ENCODE data around the gene RABGGTA.

Gene RABGGTA

GRCh38 chr14:24266344-24267244 is 4.8 kb downstream of the RABGGTA start:
- no peak for DNase-seq
- intact Hi-C loops (cut with DNase I) = no loop called here

GRCh38 chr14:24264298-24264697 is 7.1 kb downstream of the RABGGTA start:
- intact Hi-C loops (cut with DNase I) = no loop called here
- no peak for DNase-seq

DNA sequence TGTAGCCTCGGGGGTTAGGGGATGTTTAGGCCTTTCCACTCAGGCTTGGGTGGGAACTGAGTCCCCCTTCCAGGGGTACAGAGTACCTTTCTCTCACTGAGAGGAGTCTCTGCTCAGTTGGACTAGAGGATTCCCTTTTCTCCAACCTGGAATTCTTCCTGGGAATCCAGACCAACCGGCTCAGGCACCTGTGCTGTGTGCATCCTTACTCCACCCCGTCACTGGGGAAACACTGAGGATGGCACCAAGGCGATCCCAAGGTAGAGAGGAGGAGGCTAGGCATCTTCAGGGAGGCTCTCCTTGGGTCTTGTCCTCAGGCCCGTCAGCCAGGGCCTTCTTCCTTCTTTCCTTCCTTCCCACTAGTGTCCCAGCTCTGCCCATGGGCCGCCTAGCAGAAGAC is 7.5 kb downstream of the RABGGTA start:
- no peak for DNase-seq
- intact Hi-C loops (cut with DNase I) = no loop called here

GRCh38 chr14:24262821-24263733 is 8.3 kb downstream of the RABGGTA start, which contains the start of gene TGM1:
TGM1 (minus strand) TSS chr14:24263177; CDS start chr14:24262352, 825 bp downstream.
- intact Hi-C loops (cut with DNase I) = no loop called here
- DNase-seq = no peak

DNA sequence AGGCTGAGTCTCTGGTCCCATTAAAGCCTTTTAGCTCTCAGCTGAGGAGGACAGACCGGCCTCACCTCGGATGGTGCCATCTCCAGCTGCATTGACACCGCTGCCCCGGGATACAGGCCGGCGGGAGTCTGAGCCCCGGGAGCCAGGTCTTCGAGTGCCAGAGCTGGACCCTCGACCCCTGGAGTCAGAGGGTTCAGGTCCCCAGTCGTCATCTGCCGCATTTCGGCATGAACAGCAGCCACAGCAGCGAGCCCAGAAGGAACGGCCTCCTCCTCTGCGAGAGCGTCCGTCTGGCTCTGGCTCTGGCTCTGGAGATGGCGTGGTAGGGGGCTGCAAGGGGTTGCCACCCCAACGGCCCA is 9.4 kb downstream of the RABGGTA start:
- intact Hi-C loops (cut with DNase I) = no loop called here
- DNase-seq = no peak

GRCh38 chr14:24261256-24261968 is 10.0 kb downstream of the RABGGTA start:
- DNase-seq = no peak
- intact Hi-C loops (cut with DNase I) = no loop called here

GRCh38 chr14:24260780-24261157 is 10.6 kb downstream of the RABGGTA start:
- no peak for DNase-seq
- intact Hi-C loops (cut with DNase I) = no loop called here

DNA sequence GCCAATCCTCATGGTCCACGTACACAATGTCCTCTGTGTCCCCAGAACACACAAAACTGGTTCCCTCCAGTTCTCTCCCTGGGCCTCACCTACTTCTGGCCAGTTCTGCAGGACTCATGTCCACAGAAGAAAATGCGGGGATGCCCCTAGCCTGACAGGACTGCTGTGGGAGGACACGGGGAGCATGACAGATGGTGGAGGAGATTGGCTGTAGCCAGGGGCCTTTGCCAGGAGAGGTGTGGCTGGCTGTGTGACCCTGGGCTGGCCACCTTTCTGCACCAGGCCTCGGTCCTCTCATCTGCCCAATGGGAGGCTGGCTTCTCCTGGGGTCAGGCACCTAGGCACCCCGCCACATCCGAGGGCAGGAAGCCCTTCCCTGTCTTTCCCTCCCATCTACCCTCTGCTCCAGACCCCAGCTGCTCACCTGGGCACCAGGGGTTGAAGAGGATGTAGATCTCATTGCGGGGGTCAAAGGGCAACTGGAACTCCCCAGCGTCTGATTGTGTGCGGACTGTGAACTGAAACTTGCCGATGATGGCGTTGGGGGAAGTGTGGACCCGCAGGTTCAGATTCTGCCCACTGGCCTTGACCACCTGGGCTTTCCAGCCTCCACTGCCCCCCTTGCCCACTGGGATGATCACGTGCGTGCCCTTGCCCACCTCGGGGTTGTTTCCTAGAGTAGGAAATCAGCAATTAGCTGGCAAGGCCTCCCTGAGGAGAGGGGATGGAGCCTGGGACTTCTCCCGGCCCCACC is 11.2 kb downstream of the RABGGTA start:
- DNase-seq = no peak
- intact Hi-C loops (cut with DNase I) = no loop called here

GRCh38 chr14:24259282-24260025 is 11.9 kb downstream of the RABGGTA start:
- DNase-seq = no peak
- intact Hi-C loops (cut with DNase I) = no loop called here

- DNase-seq = no peak
- intact Hi-C loops (cut with DNase I) = no loop called here
Observed at GRCh38 chr14:24258548-24259265, 12.7 kb downstream of the RABGGTA start.

DNA sequence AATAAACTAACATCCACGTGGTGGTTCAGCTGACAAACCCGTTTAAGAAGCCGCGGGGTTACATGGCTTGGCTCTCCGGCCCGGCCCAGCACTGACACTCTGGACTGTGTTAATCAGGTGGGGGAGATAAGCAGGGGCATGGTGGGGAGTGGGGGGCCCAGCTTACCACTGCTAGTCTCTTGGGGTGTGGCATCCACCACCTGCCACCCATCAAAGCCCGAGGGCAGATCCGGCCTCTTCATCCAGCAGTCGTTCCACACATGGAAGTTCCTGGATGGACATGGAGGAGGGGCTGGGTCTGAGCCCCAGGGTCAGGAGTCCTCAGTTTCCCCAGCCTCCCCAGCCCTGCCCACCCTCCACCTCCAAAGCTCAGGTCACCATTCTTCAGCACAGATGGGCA is 13.3 kb downstream of the RABGGTA start:
- intact Hi-C loops (cut with DNase I) = no loop called here
- no peak for DNase-seq

DNA sequence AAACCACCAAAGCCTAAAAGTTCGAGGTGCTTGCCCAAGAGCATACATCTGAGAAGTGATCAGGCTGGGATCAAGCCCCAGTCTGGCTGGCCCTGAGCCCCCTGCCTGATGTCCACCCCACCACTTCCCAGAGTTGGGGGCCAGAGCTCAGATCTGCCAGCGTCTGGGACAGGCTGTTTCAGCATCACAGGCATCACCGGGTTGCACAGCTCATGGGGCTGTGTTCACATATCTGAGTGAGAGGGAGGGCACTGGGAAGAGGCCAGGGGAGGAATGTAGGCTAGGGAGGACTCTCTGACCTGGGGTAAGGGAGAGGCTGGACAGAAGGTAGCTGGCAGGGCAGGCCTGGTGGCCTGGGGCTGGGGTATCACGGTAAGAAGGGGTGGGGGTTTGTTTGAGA is 14.4 kb downstream of the RABGGTA start:
- DNase-seq = no peak
- intact Hi-C loops (cut with DNase I) = no loop called here

- intact Hi-C loops (cut with DNase I) = no loop called here
- no peak for DNase-seq
Observed at GRCh38 chr14:24255931-24256711, 15.3 kb downstream of the RABGGTA start.

DNA sequence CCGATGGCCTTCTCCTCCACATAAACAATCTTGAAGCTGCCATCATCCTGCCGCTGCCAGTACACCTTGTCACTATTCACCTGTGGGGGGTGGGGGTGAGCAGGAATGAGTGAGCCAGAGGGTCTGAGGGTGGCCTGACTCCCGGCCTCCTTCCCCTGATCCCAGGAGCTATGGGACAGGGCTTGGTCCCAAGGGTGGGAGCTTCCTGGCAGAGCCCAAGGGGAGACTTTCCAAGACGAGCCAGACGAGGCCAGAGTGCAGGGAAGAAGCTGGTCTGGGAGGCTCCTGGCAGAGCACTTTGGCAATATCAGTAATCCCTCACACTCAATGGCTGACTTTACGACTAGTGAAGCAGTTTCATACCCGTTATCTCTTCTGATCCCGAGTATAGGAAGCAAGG is 16.0 kb downstream of the RABGGTA start:
- intact Hi-C loops (cut with DNase I) = no loop called here

GRCh38 chr14:24254630-24255392 is 16.6 kb downstream of the RABGGTA start:
- DNase-seq = no peak

More for the DNA sequence above, 16.0 kb downstream of the RABGGTA start:
- DNase-seq = no peak

DNA sequence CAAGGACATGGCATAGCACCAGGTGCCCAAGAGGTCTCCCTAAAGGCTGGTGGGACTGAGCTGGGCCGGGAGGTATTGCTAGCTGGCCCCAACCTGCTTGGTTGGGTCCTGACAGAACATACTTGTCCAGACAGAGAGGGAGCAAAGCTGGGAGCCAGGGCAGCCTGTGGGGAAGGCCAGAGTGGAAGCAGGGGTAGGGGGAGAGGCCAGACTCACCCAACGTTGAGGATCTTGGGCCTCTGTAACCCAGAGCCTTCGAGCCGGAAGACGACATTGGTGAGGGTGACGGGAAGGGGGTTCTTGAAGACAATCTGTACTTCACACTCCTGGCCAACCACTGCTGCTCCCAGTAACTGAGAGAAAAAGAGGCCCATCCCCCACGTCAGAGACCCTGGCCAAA is 17.5 kb downstream of the RABGGTA start:
- no peak for DNase-seq
- intact Hi-C loops (cut with DNase I) = no loop called here

More at GRCh38 chr14:24254630-24255392, 16.6 kb downstream of the RABGGTA start:
- intact Hi-C loops (cut with DNase I) = no loop called here
